HCT116 (cell line): Measurements from ENCODE around the gene SPIRE1.

Experiments used
- CTCF ChIP-seq, 3 experiments: fragments of 200-600 bp in 1 of 3; sonication (generic) in 1 of 3; IDR thresholded peaks in 2 of 3; conservative IDR thresholded peaks in 1 of 3; 2 replicates each; pipeline ENCODE4 v1.5.1; 2012 to 2017; ENCODE audit warnings: low read depth in 2 of 3, low read length in 2 of 3, antibody characterized with exemption in 1 of 3, borderline replicate concordance in 1 of 3, control low read depth in 1 of 3, mild to moderate bottlenecking in 1 of 3, mixed read lengths in 1 of 3, mixed run types in 1 of 3, moderate library complexity in 1 of 3; ENCODE audit not compliant: insufficient read depth in 1 of 3
- EGR1 ChIP-seq: IDR thresholded peaks from 2 replicates; pipeline ENCODE4 v1.6.1; 2012; ENCODE audit warnings: low read depth
- EZH2 ChIP-seq: fragments of 200-600 bp; sonication (generic); IDR thresholded peaks from 2 replicates; pipeline ENCODE4 v1.6.1; 2017; ENCODE audit warnings: antibody characterized with exemption, mixed run types
- EZH2phosphoT487 ChIP-seq: fragments of 200-600 bp; IDR thresholded peaks from 2 replicates; pipeline ENCODE4 v1.6.1; 2018; ENCODE audit warnings: antibody characterized with exemption, borderline replicate concordance
- FOSL1 ChIP-seq: IDR thresholded peaks from 2 replicates; pipeline ENCODE4 v1.6.1; 2012; ENCODE audit warnings: low read depth
- POLR2A ChIP-seq: IDR thresholded peaks from 2 replicates; pipeline ENCODE4 v1.7.0; 2011; ENCODE audit warnings: borderline replicate concordance; ENCODE audit not compliant: insufficient read depth, insufficient read length; ENCODE audit errors: extremely low read depth
- SIN3A ChIP-seq: IDR thresholded peaks from 2 replicates; pipeline ENCODE4 v1.6.1; 2012; ENCODE audit warnings: low read depth
- YY1 ChIP-seq: IDR thresholded peaks from 2 replicates; pipeline ENCODE4 v1.6.1; 2011; ENCODE audit warnings: low read length, low read depth, moderate library complexity, mild to moderate bottlenecking; ENCODE audit not compliant: insufficient replicate concordance; ENCODE audit errors: extremely low read depth

- TF ChIP-seq EZH2 (no peak), POLR2A (no peak), CTCF (IDR thresholded peaks at IDR 0.05 in 2 of 3, conservative IDR thresholded peaks at IDR 0.05 in 1 of 3; ENCODE audit: borderline replicate concordance in 1 of 3, insufficient read depth in 1 of 3, low read depth in 2 of 3, low read length in 2 of 3) (no peak), SIN3A (no peak), EZH2phosphoT487 (no peak), FOSL1 (no peak), EGR1 (no peak), YY1 (no peak)
Observed at GRCh38 chr18:12424252-12424651, 233.7 kb downstream of the SPIRE1 start.
